ENCODE measurements around the gene PDE6A.

Gene PDE6A

DNA sequence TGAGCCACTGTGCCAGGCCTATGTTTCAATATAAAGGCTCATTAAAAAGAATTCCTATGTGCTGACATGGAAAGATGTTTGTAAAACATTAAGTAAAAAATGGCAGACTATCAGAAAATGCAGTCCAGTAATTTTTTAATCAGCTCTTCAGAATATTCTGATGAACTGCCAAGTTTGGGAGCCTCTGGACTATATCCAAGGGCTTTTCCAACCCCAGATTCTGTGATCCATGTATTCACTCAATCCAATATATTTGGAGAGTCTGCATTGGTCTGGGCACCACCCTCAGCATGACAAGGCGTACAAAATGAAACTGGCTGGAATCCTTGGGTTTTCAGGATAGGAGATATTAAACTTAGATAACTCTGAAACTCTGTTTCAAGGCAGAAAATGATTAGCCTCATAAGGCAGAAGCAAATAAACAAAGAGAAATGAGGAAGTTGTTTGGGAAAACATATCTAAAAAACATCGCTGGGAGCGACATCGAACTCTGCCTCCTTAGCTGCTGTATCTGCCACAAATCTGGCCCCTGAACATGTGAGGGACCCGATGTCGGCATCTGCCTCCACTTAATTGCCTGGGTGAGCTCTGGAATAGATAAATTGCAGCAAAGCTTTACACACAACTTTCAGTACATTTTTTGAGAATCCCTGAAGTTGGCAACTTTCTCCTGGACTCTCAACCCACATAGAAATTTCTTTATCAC is 14.4 kb downstream of the PDE6A start:
- TF ChIP-seq, protein P1, sequence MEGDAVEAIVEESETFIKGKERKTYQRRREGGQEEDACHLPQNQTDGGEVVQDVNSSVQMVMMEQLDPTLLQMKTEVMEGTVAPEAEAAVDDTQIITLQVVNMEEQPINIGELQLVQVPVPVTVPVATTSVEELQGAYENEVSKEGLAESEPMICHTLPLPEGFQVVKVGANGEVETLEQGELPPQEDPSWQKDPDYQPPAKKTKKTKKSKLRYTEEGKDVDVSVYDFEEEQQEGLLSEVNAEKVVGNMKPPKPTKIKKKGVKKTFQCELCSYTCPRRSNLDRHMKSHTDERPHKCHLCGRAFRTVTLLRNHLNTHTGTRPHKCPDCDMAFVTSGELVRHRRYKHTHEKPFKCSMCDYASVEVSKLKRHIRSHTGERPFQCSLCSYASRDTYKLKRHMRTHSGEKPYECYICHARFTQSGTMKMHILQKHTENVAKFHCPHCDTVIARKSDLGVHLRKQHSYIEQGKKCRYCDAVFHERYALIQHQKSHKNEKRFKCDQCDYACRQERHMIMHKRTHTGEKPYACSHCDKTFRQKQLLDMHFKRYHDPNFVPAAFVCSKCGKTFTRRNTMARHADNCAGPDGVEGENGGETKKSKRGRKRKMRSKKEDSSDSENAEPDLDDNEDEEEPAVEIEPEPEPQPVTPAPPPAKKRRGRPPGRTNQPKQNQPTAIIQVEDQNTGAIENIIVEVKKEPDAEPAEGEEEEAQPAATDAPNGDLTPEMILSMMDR (conservative IDR thresholded peaks at IDR 0.05; ENCODE audit: low read depth, low read length) = no peak
- no peak for DNase-seq (ENCODE audit: low read depth)
- H3K4me3 ChIP-seq (ENCODE audit: low read depth, low read length) = peak overlapping the region; percentile 16

DNA sequence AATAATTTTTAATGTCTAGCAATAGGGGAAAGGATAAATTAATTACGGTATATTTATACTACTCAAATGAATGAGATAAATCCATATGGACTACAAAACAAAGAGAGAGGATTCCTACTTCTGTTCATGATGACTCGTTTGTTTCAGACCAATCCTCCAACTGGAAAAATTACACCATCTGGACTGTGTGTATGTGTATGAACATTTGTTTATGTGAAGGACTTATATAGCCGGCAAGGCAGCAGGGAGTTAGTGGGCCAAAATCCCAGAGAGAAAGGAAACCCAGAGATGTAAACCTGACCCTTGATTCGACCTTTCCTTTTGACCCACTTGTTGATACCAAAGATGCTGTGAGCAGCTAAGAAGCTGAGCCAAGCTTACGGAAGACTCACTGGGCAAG is 20.1 kb downstream of the PDE6A start:
- TF ChIP-seq, protein P1 (conservative IDR thresholded peaks at IDR 0.05; ENCODE audit: low read depth, low read length) = no peak
- peak; percentile 38 for DNase-seq (ENCODE audit: low read depth)
- H3K4me3 ChIP-seq (ENCODE audit: low read depth, low read length) = no peak overlapping the region

DNA sequence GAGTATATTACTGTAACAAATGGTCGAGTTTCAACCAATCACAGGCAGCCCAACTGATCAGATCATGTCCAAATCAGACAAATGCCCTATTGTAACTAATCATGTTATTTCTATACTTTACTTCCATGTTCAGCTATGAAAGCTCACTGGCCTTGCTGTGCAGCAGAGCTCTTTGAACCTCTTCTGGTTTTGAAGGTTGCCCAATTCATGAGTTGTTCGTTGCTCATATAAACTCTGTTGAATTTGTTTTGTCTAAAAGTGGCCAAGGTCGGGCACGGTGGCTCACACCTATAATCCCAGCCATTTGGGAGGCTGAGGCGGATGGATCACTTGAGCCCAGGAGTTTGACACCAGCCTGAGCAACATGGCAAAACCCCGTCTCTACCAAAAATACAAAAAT is 21.6 kb downstream of the PDE6A start:
- TF ChIP-seq, protein P1 (conservative IDR thresholded peaks at IDR 0.05; ENCODE audit: low read depth, low read length) = no peak
- no peak for DNase-seq (ENCODE audit: low read depth)
- no peak overlapping the region for H3K4me3 ChIP-seq (ENCODE audit: low read depth, low read length)

DNA sequence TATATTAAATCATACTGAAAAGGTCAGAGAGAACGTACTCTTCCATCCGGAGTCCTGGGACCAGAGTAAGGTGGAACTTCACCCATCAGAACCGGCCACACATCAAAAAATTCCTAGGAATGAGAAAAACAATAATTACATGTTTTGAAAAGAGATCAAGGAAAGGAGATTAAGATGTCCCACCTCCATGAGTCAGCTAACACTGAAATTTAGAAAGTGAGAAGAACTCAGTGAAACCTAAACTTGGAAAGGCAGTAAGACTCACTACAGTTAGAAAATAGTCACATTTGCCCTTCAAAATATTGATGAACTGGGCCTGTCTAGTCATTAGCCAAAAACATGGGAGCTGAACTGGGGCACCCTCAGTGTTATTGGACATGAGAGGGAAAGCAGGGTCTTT is 23.0 kb downstream of the PDE6A start:
- TF ChIP-seq, protein P1 (conservative IDR thresholded peaks at IDR 0.05; ENCODE audit: low read depth, low read length) = no peak
- no peak for DNase-seq (ENCODE audit: low read depth)
- H3K4me3 ChIP-seq (ENCODE audit: low read depth, low read length) = no peak overlapping the region

DNA sequence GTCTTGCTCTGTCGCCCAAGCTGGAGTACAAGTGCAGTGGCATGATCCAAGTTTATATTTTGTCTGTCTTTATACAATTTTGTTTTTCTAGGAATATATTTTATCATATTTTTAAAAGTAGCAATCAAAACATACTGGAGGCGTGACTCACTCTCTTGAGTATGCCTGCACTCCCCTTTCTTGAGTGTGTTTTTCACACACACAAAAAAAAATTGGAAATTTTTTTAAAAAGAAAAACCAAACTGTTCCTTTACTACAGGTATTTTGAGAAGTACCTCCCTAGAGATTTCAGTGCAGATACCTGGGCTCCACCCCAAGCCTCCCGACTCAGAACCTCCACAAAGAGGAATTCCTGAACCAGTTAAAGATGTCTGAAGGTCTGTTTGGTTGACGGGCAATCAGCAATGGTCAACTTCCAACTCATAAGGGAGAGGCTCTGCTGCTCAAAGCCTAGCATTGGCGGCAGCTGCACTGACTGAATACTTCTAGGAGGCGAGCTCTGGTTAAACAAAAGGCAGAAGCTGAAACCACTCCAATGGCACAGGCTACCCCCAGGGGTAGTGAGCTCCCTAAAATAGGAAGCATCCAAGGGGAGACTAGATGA is 27.4 kb downstream of the PDE6A start:
- TF ChIP-seq, protein P1 (conservative IDR thresholded peaks at IDR 0.05; ENCODE audit: low read depth, low read length) = no peak
- no peak overlapping the region for H3K4me3 ChIP-seq (ENCODE audit: low read depth, low read length)
- peak; percentile 61 for DNase-seq (ENCODE audit: low read depth)

DNA sequence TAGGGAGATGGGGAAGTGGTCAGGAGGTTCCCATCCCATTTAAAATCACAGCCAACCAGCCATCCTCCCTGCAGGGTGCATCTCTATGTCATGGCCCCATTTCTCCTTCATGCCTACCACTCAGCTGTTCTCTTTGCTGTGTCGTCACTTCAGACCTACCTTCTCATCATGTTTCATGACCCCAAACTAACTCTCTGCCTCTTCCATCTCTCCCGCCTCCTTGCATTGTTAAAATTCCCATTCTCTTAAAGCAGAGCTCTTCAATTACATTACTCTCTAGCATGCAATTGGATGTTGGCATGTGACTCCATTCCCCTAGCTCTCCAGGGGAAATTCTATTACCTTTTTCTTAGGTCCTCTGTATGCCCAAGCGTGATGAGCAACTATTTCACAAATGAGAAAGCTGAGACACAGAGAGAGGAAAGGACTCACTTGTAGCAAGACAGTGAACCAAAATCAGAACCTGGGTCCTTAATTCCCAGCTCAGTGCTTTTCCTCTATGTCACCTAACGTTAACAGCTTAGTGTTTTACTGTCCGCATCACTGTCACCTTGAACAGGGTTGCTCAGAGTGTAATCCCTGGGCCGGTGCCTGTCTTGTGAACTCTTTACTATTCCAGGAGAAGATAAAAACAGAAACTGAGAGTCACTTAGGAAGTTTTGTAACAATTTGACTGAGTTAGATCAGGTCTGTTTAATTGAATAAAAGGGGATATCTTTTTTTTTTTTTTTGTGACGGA is 28.1 kb downstream of the PDE6A start:
- TF ChIP-seq, protein P1 (conservative IDR thresholded peaks at IDR 0.05; ENCODE audit: low read depth, low read length) = no peak
- peak; percentile 43 for DNase-seq (ENCODE audit: low read depth)
- H3K4me3 ChIP-seq (ENCODE audit: low read depth, low read length) = no peak overlapping the region
